ENCODE measurements around the gene AP1S3. TPM values are rescaled to one million over a fixed set of nuclear protein-coding genes. Genes with fewer than 3 reads are reported as not detected.
"Not testable (repeated sequence)": the region's sequence is repeated elsewhere in the genome, so short reads cannot be mapped to it uniquely, and the experiment has no call there.

Gene AP1S3
- total RNA-seq (2014; rRNA removed): 1.7 and 1.8 TPM in 2 replicates
- polyA plus RNA-seq (2012): 1.8 TPM

GRCh38 chr2:223837287-223838061, at the start of gene AP1S3:
Gene AP1S3 (minus strand): TSS chr2:223837582. CDS start chr2:223837450, 132 bp downstream.
- peak; percentile 26 for DNase-seq (ENCODE audit: low read depth)

GRCh38 chr2:223887127-223887526, 49.7 kb upstream of the AP1S3 start:
- peak; percentile 12 for DNase-seq (ENCODE audit: low read depth)

- no peak for DNase-seq (ENCODE audit: low read depth)
These were observed 49.3 kb upstream of the AP1S3 start for GRCh38 chr2:223886726-223887125.

DNA sequence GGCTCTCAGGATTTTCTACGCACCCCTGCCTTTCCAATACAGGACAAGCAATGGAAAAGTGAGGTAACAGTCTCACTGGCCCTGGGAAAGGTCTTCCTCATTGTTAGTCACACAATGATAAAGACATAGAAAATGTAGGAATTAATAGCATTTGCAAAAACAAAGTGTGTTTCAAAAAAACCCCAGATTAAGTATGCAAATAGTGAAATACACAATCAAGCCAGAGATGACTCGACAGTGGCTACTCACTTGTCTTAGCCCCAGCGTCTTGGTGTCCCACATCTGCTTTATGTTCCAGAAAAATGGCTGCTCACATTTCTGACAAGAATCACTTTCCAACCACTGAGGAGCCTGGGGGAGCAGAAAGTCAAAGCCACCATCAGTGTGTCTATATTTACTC, 47.0 kb upstream of the AP1S3 start:
- DNase-seq (ENCODE audit: low read depth): peak; percentile 40

- DNase-seq (ENCODE audit: low read depth): no peak
These were observed 45.3 kb upstream of the AP1S3 start for GRCh38 chr2:223882715-223883114.

DNA sequence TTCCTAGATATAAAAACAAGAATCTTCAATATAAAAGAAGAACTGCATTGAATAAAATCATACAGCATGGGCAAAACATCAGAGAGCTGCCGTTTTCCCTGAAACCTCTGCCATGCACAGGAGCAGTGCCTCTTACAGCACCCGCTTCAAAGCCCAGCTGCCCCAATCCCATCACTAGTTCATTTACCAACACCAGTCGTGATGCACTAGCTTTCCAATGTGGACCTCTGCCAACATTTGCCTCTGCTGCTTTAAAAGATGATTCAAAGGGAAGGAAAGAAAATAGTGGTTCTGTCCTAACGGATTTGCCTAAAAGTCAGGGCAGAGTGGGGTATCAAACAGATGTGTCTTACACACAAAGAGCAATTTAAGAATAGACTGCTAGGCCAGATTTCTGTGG, 43.4 kb upstream of the AP1S3 start:
- no peak for DNase-seq (ENCODE audit: low read depth)

DNA sequence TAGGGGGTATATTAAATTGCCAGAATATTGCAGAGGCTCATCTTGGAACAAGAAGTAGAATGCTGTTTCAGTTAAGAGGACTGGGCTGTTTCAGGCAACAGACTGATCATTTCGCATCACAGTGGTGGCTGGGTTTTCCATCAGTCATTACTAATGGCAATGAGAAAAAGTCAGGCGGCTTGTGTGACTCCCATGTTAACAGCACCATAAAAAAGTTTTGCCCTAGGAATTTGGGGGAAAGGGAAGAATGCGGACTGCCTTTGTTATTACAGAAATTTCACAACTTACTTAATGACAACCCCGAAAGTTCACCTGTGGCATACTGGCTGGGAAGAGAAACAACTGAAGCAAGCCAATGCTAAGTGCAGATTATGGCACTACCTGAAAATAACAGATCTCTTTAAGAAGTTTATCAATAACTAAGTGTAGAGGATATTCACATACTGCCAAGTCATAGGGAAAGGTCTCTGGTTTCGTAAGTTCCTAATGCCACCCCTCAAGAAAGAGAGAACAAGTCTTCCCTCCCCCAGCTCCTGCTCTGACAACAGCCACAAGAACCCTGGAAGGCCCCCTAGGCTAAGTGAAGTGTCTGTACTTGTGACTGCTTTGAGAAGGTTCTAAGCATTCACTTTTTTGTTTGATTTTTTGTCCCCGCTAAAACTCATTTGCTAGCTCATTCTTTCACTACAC, 40.5 kb upstream of the AP1S3 start:
- no peak for DNase-seq (ENCODE audit: low read depth)

DNA sequence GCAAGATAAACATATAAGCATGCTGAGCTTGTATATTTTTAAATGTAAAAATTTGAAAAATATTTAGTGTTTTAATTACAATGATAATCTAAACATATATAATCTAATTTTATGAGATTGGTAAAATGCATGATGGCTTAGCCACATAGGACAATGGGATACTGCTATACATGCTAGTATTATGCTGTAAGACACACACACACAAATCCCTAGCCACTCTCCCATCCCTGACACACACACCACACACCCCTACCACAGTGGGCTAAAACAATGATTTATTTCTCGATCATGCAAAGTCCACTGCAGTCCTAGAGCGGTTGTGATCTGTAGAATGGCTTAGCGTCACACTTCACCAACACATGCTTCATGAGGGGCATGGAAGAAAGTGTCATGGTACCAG, 36.3 kb upstream of the AP1S3 start:
- DNase-seq (ENCODE audit: low read depth): no peak

DNA sequence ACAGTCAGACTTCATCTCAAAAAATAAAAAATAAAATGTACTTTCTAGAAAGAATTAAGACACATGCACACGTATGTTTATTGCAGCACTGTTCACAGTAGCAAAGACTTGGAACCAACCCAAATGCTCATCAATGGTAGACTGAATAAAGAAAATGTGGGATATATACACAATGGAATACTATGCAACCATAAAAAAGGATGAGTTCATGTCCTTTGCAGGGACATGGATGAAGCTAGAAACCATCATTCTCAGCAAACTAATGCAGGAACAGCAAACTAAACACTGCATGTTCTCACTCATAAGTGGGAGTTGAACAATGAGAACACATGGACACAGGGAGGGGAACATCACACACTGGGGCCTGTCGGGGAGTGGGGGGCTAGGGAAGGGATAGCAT, 35.4 kb upstream of the AP1S3 start:
- not testable (repeated sequence) for DNase-seq (ENCODE audit: low read depth)

DNA sequence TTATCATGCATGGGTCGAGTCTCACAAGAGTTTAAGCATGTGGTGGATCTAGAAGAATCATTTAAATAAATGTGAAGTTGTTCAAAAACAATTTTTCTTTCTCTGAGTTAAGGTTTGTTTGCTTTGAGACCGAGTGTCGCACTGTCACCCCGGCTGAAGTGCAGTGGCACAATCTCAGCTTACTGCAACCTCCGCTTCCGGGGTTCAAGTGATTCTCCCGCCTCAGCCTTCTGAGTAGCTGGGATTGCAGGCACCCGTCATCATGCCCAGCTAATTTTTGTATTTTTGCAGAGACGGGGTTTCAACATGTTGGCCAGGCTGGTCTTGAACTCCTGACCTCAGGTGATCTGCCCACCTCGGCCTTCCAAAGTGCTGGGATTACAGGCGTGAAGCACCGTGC, 34.3 kb upstream of the AP1S3 start:
- not testable (repeated sequence) for DNase-seq (ENCODE audit: low read depth)

DNA sequence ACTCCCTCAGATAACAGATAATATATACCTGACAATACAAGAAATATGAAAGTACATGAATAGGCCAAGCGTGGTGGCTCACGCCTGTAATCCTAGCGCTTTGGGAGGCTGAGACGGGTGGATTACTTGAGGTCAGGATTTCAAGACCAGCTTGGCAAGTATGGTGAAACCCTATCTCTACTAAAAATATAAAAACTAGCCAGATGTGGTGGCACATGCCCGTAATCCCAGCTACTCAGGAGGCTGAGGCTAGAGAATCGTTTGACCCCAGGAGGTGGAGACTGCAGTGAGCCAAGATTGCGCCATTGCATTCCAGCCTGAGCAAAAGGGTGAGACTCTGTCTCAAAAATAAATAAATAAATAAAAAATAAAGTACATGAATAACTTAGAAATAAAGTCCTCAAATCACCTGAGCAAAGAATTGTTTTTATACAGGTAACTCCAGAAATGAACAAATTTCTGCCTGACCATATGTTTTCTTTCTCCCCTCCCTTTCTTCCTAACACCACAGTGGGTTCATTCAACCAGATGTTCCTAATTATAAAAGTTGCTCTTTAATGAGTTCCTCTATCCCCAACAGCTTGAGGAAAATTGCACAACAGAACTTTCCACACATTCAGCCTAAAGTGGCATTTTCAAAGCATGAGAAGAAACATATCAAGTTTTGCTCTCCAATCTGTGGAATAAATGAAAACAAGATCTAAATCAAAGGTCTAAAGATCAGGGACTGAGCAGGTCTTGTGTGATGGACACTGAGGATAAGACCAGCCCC, 33.6 kb upstream of the AP1S3 start:
- DNase-seq (ENCODE audit: low read depth): no peak

- DNase-seq (ENCODE audit: low read depth): peak; percentile 48
These were observed 30.6 kb upstream of the AP1S3 start for GRCh38 chr2:223868005-223868404.

DNA sequence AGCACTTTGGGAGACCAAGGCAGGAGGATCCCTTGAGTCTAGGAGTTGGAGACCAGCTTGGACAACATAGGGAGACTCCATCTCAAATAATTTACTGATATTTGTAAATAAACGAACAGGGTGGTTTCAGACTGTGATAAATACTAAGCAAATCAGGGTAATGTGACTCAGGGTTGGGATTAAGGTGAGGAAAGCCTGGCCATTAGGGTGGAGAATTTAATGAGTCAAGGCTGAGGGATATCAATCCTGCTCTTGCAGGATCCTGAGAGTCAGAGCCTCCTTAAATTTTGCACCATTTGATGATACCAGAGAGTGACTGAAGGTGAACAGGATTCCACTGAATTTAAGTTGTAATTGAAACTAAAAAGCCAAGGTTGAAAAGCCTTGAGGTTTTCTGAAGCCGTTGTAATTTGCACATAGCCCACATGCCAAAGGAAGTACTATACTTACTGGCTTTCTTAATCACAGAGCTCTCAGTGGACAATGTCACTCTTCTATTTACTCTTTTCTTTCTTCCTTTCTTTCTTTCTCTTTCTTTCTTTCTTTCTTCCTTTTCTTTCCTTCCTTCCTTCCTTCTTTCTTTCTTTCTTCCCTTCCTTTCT, 28.6 kb upstream of the AP1S3 start:
- no peak for DNase-seq (ENCODE audit: low read depth)

- DNase-seq (ENCODE audit: low read depth): no peak
These were observed 27.7 kb upstream of the AP1S3 start for GRCh38 chr2:223865124-223865523.

- no peak for DNase-seq (ENCODE audit: low read depth)
These were observed 26.1 kb upstream of the AP1S3 start for GRCh38 chr2:223863491-223863890.

DNA sequence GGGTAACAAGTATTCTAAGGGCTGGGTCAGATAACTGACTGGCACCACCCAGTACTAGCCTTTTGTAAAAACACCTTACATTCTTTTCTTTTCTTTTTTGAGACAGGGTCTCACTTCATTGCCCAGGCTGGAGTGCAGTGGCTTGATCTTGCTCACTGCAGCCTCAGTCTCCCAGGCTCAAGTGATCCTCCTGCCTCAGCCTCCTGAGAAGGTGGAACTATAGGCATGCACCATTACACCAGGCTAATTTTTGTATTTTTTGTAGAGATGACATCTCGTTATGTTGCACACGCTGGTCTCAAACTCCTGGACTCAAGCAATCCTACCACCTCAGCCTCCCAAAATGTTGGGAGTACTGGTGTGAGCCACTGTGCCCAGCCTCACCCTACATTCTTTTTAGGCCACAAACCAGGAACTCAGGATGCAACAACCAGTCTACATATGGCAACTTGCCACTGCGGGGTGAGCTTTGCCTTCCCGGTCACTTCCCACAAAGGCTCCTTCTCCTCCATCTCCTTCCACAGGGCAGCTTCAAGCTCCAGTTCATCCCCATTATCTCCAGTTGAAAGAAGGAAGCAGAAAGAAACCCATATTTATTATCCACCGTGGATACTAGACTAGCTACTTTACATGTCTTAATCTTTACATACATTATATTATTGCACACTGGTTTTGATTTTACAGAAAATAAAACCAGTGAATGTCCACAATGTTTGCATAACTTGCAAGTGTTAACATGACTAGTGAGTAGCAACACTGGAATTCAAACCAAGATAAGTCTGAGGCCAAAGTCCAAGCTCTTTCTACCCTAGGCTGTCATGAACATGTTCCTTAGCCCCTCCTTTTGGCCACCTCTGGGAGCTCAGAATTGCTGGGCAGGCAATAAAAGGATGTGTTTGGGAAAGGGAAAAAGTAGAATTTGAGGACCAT, 23.7 kb upstream of the AP1S3 start:
- peak; percentile 70 for DNase-seq (ENCODE audit: low read depth)

- DNase-seq (ENCODE audit: low read depth): no peak
These were observed 21.7 kb upstream of the AP1S3 start for GRCh38 chr2:223859070-223859469.

- no peak for DNase-seq (ENCODE audit: low read depth)
These were observed 19.2 kb upstream of the AP1S3 start for GRCh38 chr2:223856584-223856983.

DNA sequence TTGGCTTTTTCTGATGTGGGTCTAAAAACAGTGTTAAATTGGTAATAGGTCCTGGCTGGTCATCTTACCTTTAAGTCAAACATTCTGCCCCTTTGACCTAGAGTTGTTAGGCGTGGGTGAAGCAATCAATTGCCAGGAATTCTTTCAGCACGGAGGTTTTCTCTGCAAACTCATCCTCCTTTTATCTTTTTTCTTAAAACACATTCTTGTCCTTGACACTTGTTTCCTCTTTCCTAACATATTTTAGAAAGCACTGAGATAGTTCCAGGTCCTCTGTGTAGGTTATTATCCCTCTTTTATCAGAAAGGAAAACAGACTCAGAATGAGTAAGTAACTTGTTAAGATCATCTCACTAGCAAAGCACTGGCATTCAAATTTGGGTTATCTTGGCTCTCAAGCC, 18.6 kb upstream of the AP1S3 start:
- no peak for DNase-seq (ENCODE audit: low read depth)

- DNase-seq (ENCODE audit: low read depth): peak; percentile 8
These were observed 18.0 kb upstream of the AP1S3 start for GRCh38 chr2:223855426-223855825.

DNA sequence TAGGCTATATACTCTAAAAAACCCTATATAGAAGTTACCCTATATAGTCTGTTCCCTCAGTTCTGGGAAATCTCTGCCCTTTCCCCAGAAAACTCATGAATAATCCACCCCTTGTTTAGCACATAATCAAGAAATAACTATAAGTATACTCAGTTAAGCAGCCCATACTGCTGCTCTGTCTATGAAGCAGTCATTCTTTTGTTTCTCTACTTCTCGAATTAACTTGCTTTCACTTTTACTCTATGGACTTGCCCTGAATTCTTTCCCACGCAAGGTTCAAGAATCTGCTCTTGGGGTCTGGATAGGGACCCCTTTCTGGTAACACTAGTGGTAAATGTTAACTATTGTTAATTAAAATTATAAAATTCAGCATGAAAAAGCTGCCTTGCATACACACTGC, 17.4 kb upstream of the AP1S3 start:
- DNase-seq (ENCODE audit: low read depth): no peak
